Mesothelial cell of epicardium (in vitro differentiated cells): Measurements from ENCODE around the gene IRF1. TPM values are rescaled to one million over a fixed set of nuclear protein-coding genes. Genes with fewer than 3 reads are reported as not detected.
A peak's percentile ranks its signal among the peaks of the same experiment; 100 is the strongest.
"Not testable (repeated sequence)": the region's sequence is repeated elsewhere in the genome, so short reads cannot be mapped to it uniquely, and the experiment has no call there.

Source experiments
- DNase-seq, 2 experiments: peaks; one replicate each; pipeline ENCODE4 v3.0.0; 2021; ENCODE audit warnings: low spot score in 2 of 2; ENCODE audit not compliant: unreplicated experiment in 2 of 2
- H3K27ac Mint-ChIP-seq: 2 replicates; pipeline ENCODE4 v1.8.0; 2021; ENCODE audit warnings: mixed read lengths
- H3K27me3 Mint-ChIP-seq: 2 replicates; pipeline ENCODE4 v1.8.0; 2021; ENCODE audit warnings: low read depth, mixed read lengths
- H3K36me3 Mint-ChIP-seq: 2 replicates; pipeline ENCODE4 v1.8.0; 2021; ENCODE audit warnings: mixed read lengths
- H3K4me1 Mint-ChIP-seq: 2 replicates; pipeline ENCODE4 v1.8.0; 2021; ENCODE audit warnings: mixed read lengths
- H3K4me3 Mint-ChIP-seq: 2 replicates; pipeline ENCODE4 v1.8.0; 2021; ENCODE audit warnings: mild to moderate bottlenecking, moderate library complexity, mixed read lengths
- H3K9me3 Mint-ChIP-seq: 2 replicates; pipeline ENCODE4 v1.8.0; 2021; ENCODE audit warnings: mixed read lengths
- total RNA-seq: library from RNA; stranded (reverse); gene quantifications from 3 replicates; pipeline ENCODE4 v1.2.1, GENCODE V29; 2021
- TF ChIP-seq, protein P1 (sequence below): fragments of 200-600 bp; sonication (generic); IDR thresholded peaks from one replicate; pipeline ENCODE4 v1.5.0; 2021; ENCODE audit warnings: antibody characterized with exemption; ENCODE audit not compliant: unreplicated experiment

Gene IRF1
- total RNA-seq, 1 donor from 2014 or later, result 33.3 TPM

DNA sequence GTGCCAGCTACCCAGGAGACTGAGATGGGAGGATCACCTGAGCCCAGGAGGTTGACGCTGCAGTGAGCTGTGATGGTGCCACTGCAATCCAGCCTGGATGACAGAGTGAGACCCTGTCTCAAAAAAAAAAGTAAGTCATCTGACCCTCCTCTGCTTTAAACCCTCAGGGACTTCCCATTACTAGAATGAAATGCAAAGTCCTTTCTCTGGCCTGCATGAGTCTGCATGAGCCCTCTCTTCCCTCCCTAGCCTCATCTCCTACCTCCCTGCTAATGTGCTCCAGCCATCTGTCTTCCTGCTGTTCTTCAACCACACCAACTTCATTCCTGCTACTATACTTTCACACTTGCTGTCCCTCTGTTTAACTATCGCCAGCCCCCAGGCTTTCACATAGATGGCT lies 37.4 kb upstream of the IRF1 start:
- no peaks in the 10 kb centered on the region for H3K4me1 Mint-ChIP-seq
- no peak overlapping the region for H3K4me3 Mint-ChIP-seq
- no peak for DNase-seq
- TF ChIP-seq, protein P1, sequence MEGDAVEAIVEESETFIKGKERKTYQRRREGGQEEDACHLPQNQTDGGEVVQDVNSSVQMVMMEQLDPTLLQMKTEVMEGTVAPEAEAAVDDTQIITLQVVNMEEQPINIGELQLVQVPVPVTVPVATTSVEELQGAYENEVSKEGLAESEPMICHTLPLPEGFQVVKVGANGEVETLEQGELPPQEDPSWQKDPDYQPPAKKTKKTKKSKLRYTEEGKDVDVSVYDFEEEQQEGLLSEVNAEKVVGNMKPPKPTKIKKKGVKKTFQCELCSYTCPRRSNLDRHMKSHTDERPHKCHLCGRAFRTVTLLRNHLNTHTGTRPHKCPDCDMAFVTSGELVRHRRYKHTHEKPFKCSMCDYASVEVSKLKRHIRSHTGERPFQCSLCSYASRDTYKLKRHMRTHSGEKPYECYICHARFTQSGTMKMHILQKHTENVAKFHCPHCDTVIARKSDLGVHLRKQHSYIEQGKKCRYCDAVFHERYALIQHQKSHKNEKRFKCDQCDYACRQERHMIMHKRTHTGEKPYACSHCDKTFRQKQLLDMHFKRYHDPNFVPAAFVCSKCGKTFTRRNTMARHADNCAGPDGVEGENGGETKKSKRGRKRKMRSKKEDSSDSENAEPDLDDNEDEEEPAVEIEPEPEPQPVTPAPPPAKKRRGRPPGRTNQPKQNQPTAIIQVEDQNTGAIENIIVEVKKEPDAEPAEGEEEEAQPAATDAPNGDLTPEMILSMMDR, result no peak
- H3K36me3 Mint-ChIP-seq, result no peaks in the 10 kb centered on the region
- no peaks in the 10 kb centered on the region for H3K9me3 Mint-ChIP-seq
- peaks cover 21% of the 10 kb centered on the region for H3K27me3 Mint-ChIP-seq
- H3K27ac Mint-ChIP-seq, result no peak overlapping the region

DNA sequence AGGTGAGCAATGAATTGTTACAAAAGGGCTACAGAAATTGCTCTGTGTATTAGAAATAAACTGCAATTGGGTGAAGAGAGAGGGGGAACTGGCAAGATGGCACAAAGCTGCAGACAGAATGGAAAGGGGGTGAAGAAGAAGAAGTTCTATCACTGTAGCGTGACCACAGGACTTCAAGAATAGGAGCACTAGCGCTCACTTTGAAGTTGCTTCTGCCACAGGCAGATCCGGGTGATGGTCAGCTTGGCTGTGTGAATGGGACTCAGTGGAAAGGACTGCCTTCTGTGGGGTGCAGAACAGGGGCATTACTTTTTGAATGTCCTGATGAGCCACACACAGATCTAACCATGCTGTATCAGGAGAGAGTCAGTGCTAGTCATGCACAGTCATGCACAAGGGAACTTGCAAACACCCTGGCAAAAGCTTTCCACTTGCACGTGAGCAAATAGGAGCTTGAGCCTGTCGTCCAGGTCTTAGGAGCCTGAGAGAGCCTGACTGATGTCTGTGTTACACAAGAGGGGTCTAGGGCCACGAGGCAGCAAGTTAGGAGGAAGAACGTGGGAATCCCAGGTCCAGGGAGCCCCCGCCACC lies 36.5 kb upstream of the IRF1 start:
- Mint-ChIP-seq H3K36me3 (no peaks in the 10 kb centered on the region), H3K27me3 (peaks cover 15% of the 10 kb centered on the region), H3K4me3 (no peak overlapping the region), H3K4me1 (no peaks in the 10 kb centered on the region), H3K27ac (no peak overlapping the region), H3K9me3 (no peaks in the 10 kb centered on the region)
- DNase-seq, result no peak
- TF ChIP-seq, protein P1, result peak; percentile 63

DNA sequence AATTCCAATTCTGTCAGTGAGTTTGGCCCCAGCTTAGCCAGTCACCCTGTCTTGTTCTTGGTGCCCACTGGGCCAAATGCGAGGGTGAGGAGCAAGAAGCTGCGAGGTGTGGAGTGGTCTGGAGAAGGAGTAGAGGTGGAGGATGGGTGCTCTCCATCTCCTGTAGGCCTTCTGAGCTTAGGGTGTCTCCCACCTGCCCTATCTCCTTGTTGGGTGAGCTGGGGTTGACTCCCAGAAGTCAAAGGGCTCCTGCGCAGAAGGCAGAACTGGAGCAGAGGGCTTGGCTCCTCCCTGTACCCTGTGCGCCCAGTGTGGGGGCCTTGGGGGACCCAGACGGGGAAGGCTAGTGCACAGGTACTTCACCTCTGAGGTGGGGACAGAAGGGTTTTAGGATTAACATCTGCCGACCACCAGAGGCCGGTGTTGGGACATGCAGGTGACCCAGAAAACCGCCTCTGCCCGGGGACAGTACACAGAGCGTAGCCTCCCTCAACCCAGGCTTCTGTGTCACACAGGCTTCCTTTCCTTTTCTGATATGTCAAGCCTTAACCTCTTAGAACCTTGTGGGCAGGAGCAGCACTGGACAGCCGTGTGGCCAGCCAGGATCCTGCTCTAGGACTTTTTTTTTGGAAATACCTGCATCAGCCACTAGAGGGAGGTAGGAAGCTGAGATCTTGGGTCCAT lies 35.9 kb upstream of the IRF1 start:
- no peaks in the 10 kb centered on the region for H3K36me3 Mint-ChIP-seq
- DNase-seq, result peak in 1 of 2 experiments; percentile 42
- H3K27ac Mint-ChIP-seq, result no peak overlapping the region
- no peaks in the 10 kb centered on the region for H3K4me1 Mint-ChIP-seq
- H3K27me3 Mint-ChIP-seq, result peaks cover 9% of the 10 kb centered on the region
- H3K4me3 Mint-ChIP-seq, result peak overlapping the region; percentile 67
- no peaks in the 10 kb centered on the region for H3K9me3 Mint-ChIP-seq
- TF ChIP-seq, protein P1, result peak; percentile 99

DNA sequence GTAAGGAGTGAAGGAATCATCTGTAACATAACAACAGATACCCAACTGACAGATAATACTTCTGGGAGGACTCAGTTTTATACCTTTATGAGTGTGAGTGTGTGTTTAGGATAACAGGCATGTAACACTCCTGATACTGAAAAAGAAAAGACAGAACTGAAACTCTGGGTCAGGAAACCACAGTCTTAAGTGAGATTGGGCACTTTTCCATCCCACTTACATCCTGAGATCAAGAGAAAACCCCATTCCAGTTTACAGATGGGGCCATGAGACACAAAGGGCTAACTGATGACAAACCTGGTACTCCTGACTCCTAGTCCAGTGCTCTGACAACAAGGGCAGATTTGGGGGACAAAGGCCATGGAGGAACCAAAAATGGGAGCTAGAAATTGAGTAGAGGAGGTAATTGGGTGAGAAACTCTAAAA lies 34.7 kb upstream of the IRF1 start:
- Mint-ChIP-seq H3K9me3 (peaks cover 8% of the 10 kb centered on the region), H3K36me3 (no peaks in the 10 kb centered on the region)

DNA sequence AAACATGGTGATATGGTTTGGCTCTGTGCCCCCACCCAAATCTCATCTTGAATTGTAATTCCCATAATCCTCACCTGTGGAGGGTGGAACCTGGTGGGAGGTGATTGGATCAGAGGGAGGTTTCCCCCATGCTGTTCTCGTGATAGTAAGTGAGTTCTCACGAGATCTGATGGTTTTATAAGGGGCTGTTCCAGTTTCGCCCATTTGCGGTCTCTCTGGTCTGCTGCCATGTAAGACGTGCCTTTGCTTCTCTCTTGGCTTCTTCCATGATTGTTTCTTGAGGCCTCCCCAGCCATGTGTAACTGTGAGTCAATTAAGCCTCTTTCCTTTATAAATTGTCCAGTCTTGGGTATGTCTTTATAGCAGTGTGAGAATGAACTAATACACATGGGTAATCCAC lies 34.3 kb upstream of the IRF1 start:
- H3K27me3 Mint-ChIP-seq, H3K4me3 Mint-ChIP-seq, H3K4me1 Mint-ChIP-seq, H3K27ac Mint-ChIP-seq, H3K36me3 Mint-ChIP-seq, DNase-seq: not testable (repeated sequence)
- peaks cover 12% of the 10 kb centered on the region for H3K9me3 Mint-ChIP-seq

More for the DNA sequence above, 34.7 kb upstream of the IRF1 start:
- H3K4me3 Mint-ChIP-seq, result no peak overlapping the region
- peaks cover 4% of the 10 kb centered on the region for H3K27me3 Mint-ChIP-seq
- DNase-seq, result no peak
- H3K4me1 Mint-ChIP-seq, result no peaks in the 10 kb centered on the region
- H3K27ac Mint-ChIP-seq, result no peak overlapping the region
- TF ChIP-seq, protein P1, result no peak

DNA sequence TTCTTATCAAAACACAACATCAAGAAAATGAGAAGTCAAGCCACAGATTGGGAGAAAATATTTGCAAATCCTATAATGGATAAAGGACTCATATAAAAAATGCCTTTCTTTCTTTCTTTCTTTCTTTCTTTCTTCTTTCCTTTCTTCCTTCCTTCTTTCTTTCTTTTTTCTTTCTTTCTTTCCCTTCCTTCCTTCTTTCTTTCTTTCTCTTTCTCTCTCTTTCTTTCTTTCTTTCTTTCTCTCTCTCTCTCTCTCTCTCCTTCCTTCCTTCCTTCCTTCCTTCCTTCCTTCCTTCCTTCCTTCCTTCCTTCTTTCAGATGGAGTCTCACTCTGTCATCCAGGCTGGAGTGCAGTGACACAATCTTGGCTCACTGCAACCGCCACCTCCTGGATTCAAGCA lies 31.5 kb upstream of the IRF1 start:
- H3K4me3 Mint-ChIP-seq, H3K36me3 Mint-ChIP-seq, H3K27ac Mint-ChIP-seq, H3K27me3 Mint-ChIP-seq, DNase-seq, H3K4me1 Mint-ChIP-seq: not testable (repeated sequence)
- H3K9me3 Mint-ChIP-seq, result peaks cover 12% of the 10 kb centered on the region

DNA sequence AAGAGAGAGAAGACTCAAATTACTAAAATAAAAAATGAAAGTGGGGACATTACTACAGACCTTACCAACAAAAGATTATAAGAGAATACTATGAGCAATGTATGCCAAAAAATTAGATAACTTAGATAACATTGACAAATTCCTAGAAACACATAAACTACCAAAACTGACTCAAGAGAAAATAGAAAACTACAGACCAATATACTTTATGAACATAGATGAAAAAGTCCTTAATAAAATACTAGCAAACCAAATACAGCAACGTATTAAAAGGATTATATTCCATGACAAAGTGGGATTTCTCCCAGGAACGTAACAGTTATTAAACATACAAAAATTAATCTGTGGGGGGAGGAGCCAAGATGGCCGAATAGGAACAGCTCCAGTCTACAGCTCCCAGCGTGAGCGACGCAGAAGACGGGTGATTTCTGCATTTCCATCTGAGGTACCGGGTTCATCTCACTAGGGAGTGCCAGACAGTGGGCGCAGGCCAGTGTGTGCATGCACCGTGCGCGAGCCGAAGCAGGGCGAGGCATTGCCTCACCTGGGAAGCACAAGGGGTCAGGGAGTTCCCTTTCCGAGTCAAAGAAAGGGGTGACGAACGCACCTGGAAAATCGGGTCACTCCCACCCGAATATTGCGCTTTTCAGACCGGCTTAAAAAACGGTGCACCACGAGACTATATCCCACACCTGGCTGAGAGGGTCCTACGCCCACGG lies 23.2 kb upstream of the IRF1 start:
- H3K36me3 Mint-ChIP-seq, result peaks cover 13% of the 10 kb centered on the region
- not testable (repeated sequence) for H3K4me1 Mint-ChIP-seq, H3K4me3 Mint-ChIP-seq, H3K27ac Mint-ChIP-seq, H3K27me3 Mint-ChIP-seq, DNase-seq
- H3K9me3 Mint-ChIP-seq, result peaks cover 34% of the 10 kb centered on the region
